Activated naive CD4-positive, alpha-beta T cell treated with anti-CD3 and anti-CD28 coated beads, Interleukin-2, amount 50 U/mL, for 72 hours (primary cell): ENCODE measurements around the gene TESK2. TPM values are rescaled to one million over a fixed set of nuclear protein-coding genes. Genes with fewer than 3 reads are reported as not detected.

Experiments
- ATAC-seq, 2 donors: fragments of 150-1000 bp; cut with Tn5 transposase; 2 replicates each; pipeline ENCODE4 v1.10.0; 2021; ENCODE audit warnings: mild to moderate bottlenecking in 2 of 2, moderate library complexity in 2 of 2
- DNase-seq, 2 donors: peaks; one replicate each; pipeline ENCODE4 v3.0.0; 2021 to 2022; ENCODE audit warnings: low spot score in 2 of 2
- H3K27ac Mint-ChIP-seq, 2 donors: one replicate each; pipeline ENCODE4 v1.8.0; 2022; ENCODE audit warnings: mild to moderate bottlenecking in 2 of 2, mixed read lengths in 2 of 2
- H3K36me3 Mint-ChIP-seq, 2 donors: one replicate each; pipeline ENCODE4 v1.8.0; 2022; ENCODE audit warnings: mixed read lengths in 2 of 2
- H3K9me3 Mint-ChIP-seq, 2 donors: one replicate each; pipeline ENCODE4 v1.8.0; 2022; ENCODE audit warnings: mixed read lengths in 2 of 2
- total RNA-seq, 2 donors: library from RNA; stranded (reverse); gene quantifications; one replicate each; pipeline ENCODE4 v1.2.3, GENCODE V29; 2022

Gene TESK2
- total RNA-seq, 2 donors from 2014 or later: 4.5 to 12.9 TPM

- peak within 1 kb of the TSS; percentile 77 to 80 for H3K27ac Mint-ChIP-seq
- DNase-seq (peak in 1 of 2 donors; percentile 66), ATAC-seq (peak; percentile 84 to 91)
- H3K9me3 Mint-ChIP-seq: no peaks in the 10 kb centered on the region
- H3K36me3 Mint-ChIP-seq: peaks cover 7 to 13% of the 10 kb centered on the region in 2 donors
These were observed 164.0 kb downstream of the TESK2 start, which contains the start of gene HPDL for GRCh38 chr1:45326627-45327623. Gene HPDL, plus strand, starts transcription at chr1:45326895. Its CDS starts 254 bp downstream, at chr1:45327149.

- DNase-seq (no peak), ATAC-seq (no peak)
- H3K36me3 Mint-ChIP-seq: peaks cover 7 to 13% of the 10 kb centered on the region in 2 donors
- H3K9me3 Mint-ChIP-seq: no peaks in the 10 kb centered on the region
- H3K27ac Mint-ChIP-seq: peak overlapping the region; percentile 77 to 80
These were observed 165.0 kb downstream of the TESK2 start for GRCh38 chr1:45325851-45326506.

GRCh38 chr1:45322486-45323040, 168.4 kb downstream of the TESK2 start:
- ATAC-seq: no peak
- no peaks in the 10 kb centered on the region for H3K9me3 Mint-ChIP-seq
- peaks cover under 1% of the 10 kb centered on the region in 2 donors for H3K36me3 Mint-ChIP-seq
- no peak overlapping the region for H3K27ac Mint-ChIP-seq
- DNase-seq: no peak

GRCh38 chr1:45321444-45321843, 169.5 kb downstream of the TESK2 start:
- Mint-ChIP-seq H3K36me3 (no peaks in the 10 kb centered on the region), H3K27ac (no peak overlapping the region), H3K9me3 (no peaks in the 10 kb centered on the region)
- no peak for DNase-seq
- no peak for ATAC-seq

GRCh38 chr1:45319761-45320160, 171.2 kb downstream of the TESK2 start:
- Mint-ChIP-seq H3K36me3 (no peaks in the 10 kb centered on the region), H3K9me3 (no peaks in the 10 kb centered on the region), H3K27ac (no peak overlapping the region)
- ATAC-seq: no peak
- DNase-seq: no peak

- Mint-ChIP-seq H3K36me3 (no peaks in the 10 kb centered on the region), H3K27ac (no peak overlapping the region)
- DNase-seq: no peak
These were observed 173.8 kb downstream of the TESK2 start for GRCh38 chr1:45317166-45317565.

GRCh38 chr1:45314266-45314665, 176.7 kb downstream of the TESK2 start:
- Mint-ChIP-seq H3K9me3 (no peaks in the 10 kb centered on the region), H3K27ac (no peak overlapping the region), H3K36me3 (no peaks in the 10 kb centered on the region)
- DNase-seq (no peak), ATAC-seq (no peak)

More at GRCh38 chr1:45317166-45317565, 173.8 kb downstream of the TESK2 start:
- no peak for ATAC-seq
- no peaks in the 10 kb centered on the region for H3K9me3 Mint-ChIP-seq

GRCh38 chr1:45306905-45307304, 184.1 kb downstream of the TESK2 start:
- H3K27ac Mint-ChIP-seq: peak overlapping the region in 1 of 2 donors; percentile 93
- H3K36me3 Mint-ChIP-seq: no peaks in the 10 kb centered on the region
- H3K9me3 Mint-ChIP-seq: no peaks in the 10 kb centered on the region

GRCh38 chr1:45306319-45306718, 184.6 kb downstream of the TESK2 start:
- DNase-seq: peak; percentile 43 to 64
- peak; percentile 41 for ATAC-seq
- H3K36me3 Mint-ChIP-seq: no peaks in the 10 kb centered on the region
- no peaks in the 10 kb centered on the region for H3K9me3 Mint-ChIP-seq
- peak overlapping the region; percentile 51 to 93 for H3K27ac Mint-ChIP-seq

More at GRCh38 chr1:45306905-45307304, 184.1 kb downstream of the TESK2 start:
- DNase-seq (no peak), ATAC-seq (no peak)

GRCh38 chr1:45305231-45305630, 185.7 kb downstream of the TESK2 start:
- DNase-seq (no peak), ATAC-seq (no peak)
- Mint-ChIP-seq H3K27ac (peak overlapping the region in 1 of 2 donors; percentile 93), H3K36me3 (no peaks in the 10 kb centered on the region), H3K9me3 (no peaks in the 10 kb centered on the region)

GRCh38 chr1:45304311-45305081, 186.5 kb downstream of the TESK2 start:
- no peaks in the 10 kb centered on the region for H3K9me3 Mint-ChIP-seq
- ATAC-seq (peak in 1 of 2 donors; percentile 0), DNase-seq (peak in 1 of 2 donors; percentile 15)
- H3K27ac Mint-ChIP-seq: peak overlapping the region; percentile 93 to 95
- H3K36me3 Mint-ChIP-seq: no peaks in the 10 kb centered on the region

- peak overlapping the region; percentile 93 to 95 for H3K27ac Mint-ChIP-seq
- H3K9me3 Mint-ChIP-seq: no peaks in the 10 kb centered on the region
- H3K36me3 Mint-ChIP-seq: no peaks in the 10 kb centered on the region
These were observed 187.2 kb downstream of the TESK2 start for GRCh38 chr1:45303520-45304310.

GRCh38 chr1:45302505-45303150, 188.3 kb downstream of the TESK2 start:
- Mint-ChIP-seq H3K27ac (peak overlapping the region in 1 of 2 donors; percentile 93), H3K9me3 (no peaks in the 10 kb centered on the region), H3K36me3 (no peaks in the 10 kb centered on the region)
- ATAC-seq (no peak), DNase-seq (no peak)

More at GRCh38 chr1:45303520-45304310, 187.2 kb downstream of the TESK2 start:
- DNase-seq (peak; percentile 91 to 97), ATAC-seq (peak; percentile 87 to 88)

GRCh38 chr1:45300669-45300997, 190.3 kb downstream of the TESK2 start:
- no peak for ATAC-seq
- H3K27ac Mint-ChIP-seq: peak overlapping the region in 1 of 2 donors; percentile 44
- no peak for DNase-seq

More at GRCh38 chr1:45300669-45300997, 190.3 kb downstream of the TESK2 start:
- H3K9me3 Mint-ChIP-seq: no peaks in the 10 kb centered on the region
- no peaks in the 10 kb centered on the region for H3K36me3 Mint-ChIP-seq
